Glutamatergic neuron (in vitro differentiated cells): ENCODE data around the gene SYT9. TPM values are rescaled to one million over a fixed set of nuclear protein-coding genes. Genes with fewer than 3 reads are reported as not detected.

Source experiments
- DNase-seq: peaks from one replicate; pipeline ENCODE4 v3.0.0; 2022
- H3K27ac Mint-ChIP-seq: one replicate; pipeline ENCODE4 v1.8.0; 2020; ENCODE audit warnings: mild to moderate bottlenecking, mixed read lengths, inconsistent platforms; ENCODE audit not compliant: unreplicated experiment
- H3K27me3 Mint-ChIP-seq: one replicate; pipeline ENCODE4 v1.8.0; 2020; ENCODE audit warnings: mild to moderate bottlenecking, moderate library complexity, mixed read lengths, inconsistent platforms; ENCODE audit not compliant: unreplicated experiment
- H3K36me3 Mint-ChIP-seq: one replicate; pipeline ENCODE4 v1.8.0; 2020; ENCODE audit warnings: mild to moderate bottlenecking, mixed read lengths, inconsistent platforms; ENCODE audit not compliant: unreplicated experiment
- H3K4me1 Mint-ChIP-seq: one replicate; pipeline ENCODE4 v1.8.0; 2020; ENCODE audit warnings: mild to moderate bottlenecking, low read depth, mixed read lengths, inconsistent platforms; ENCODE audit not compliant: unreplicated experiment
- H3K4me3 Mint-ChIP-seq: one replicate; pipeline ENCODE4 v1.8.0; 2020; ENCODE audit warnings: mild to moderate bottlenecking, mixed read lengths, inconsistent platforms; ENCODE audit not compliant: unreplicated experiment
- H3K9me3 Mint-ChIP-seq: one replicate; pipeline ENCODE4 v1.8.0; 2020; ENCODE audit warnings: mild to moderate bottlenecking, moderate library complexity, mixed read lengths, inconsistent platforms; ENCODE audit not compliant: unreplicated experiment
- total RNA-seq: library from RNA; stranded (reverse); fragmentation: NEBNext Ultra II Directional; extraction: Animal tissue kit (Norgen Biotek cat#: 25700); gene quantifications from one replicate; pipeline ENCODE4 v1.2.1, GENCODE V29; 2021; ENCODE audit not compliant: unreplicated experiment
- TF ChIP-seq, protein P1 (sequence below): fragments of 200-600 bp; sonication (generic); IDR thresholded peaks from one replicate; pipeline ENCODE4 v1.5.0; 2021; ENCODE audit not compliant: partially characterized antibody, unreplicated experiment

The SYT9 gene
- total RNA-seq, 1 donor from 2014 or later: 3.7 TPM

- Mint-ChIP-seq H3K4me3 (no peak overlapping the region), H3K27me3 (peaks cover 3% of the 10 kb centered on the region), H3K9me3 (peaks cover 14% of the 10 kb centered on the region), H3K27ac (no peak overlapping the region), H3K4me1 (peaks cover 26% of the 10 kb centered on the region), H3K36me3 (peaks cover 8% of the 10 kb centered on the region)
- no peak for DNase-seq
- TF ChIP-seq, protein P1, sequence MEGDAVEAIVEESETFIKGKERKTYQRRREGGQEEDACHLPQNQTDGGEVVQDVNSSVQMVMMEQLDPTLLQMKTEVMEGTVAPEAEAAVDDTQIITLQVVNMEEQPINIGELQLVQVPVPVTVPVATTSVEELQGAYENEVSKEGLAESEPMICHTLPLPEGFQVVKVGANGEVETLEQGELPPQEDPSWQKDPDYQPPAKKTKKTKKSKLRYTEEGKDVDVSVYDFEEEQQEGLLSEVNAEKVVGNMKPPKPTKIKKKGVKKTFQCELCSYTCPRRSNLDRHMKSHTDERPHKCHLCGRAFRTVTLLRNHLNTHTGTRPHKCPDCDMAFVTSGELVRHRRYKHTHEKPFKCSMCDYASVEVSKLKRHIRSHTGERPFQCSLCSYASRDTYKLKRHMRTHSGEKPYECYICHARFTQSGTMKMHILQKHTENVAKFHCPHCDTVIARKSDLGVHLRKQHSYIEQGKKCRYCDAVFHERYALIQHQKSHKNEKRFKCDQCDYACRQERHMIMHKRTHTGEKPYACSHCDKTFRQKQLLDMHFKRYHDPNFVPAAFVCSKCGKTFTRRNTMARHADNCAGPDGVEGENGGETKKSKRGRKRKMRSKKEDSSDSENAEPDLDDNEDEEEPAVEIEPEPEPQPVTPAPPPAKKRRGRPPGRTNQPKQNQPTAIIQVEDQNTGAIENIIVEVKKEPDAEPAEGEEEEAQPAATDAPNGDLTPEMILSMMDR: no peak
Measured at GRCh38 chr11:7449211-7449840, 197.6 kb downstream of the SYT9 start.

DNA sequence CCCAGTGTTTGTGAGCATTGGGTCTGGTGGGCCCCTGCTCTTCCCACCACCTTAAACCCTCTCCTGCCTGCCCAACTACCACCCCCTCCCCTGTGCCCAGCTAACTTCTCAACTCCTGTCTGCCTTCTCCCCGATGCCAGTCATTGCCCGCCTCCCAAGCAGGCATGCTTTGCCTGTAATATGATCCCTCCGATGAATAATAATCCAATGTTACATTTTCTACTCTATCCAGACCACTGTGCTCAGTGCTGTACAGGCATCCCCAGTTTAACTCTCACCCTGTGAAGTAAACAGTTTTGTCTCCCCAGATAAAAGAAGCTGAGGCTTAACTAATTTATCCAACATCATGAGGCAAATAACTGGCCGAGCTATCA, 198.1 kb downstream of the SYT9 start:
- Mint-ChIP-seq H3K36me3 (peaks cover 8% of the 10 kb centered on the region), H3K27me3 (peaks cover 3% of the 10 kb centered on the region), H3K9me3 (peaks cover 14% of the 10 kb centered on the region), H3K27ac (no peak overlapping the region), H3K4me3 (no peak overlapping the region), H3K4me1 (peaks cover 24% of the 10 kb centered on the region)
- TF ChIP-seq, protein P1: no peak
- DNase-seq: no peak

- Mint-ChIP-seq H3K9me3 (peaks cover 14% of the 10 kb centered on the region), H3K4me1 (peaks cover 19% of the 10 kb centered on the region), H3K27me3 (peaks cover 3% of the 10 kb centered on the region), H3K4me3 (no peak overlapping the region), H3K27ac (no peak overlapping the region), H3K36me3 (peaks cover 8% of the 10 kb centered on the region)
- DNase-seq: no peak
- TF ChIP-seq, protein P1: no peak
Measured at GRCh38 chr11:7450836-7451235, 199.1 kb downstream of the SYT9 start.

GRCh38 chr11:7451520-7451919, 199.8 kb downstream of the SYT9 start:
- peaks cover 14% of the 10 kb centered on the region for H3K9me3 Mint-ChIP-seq
- H3K36me3 Mint-ChIP-seq: peaks cover 8% of the 10 kb centered on the region
- TF ChIP-seq, protein P1: no peak
- DNase-seq: no peak
- H3K4me1 Mint-ChIP-seq: peaks cover 19% of the 10 kb centered on the region
- H3K4me3 Mint-ChIP-seq: no peak overlapping the region
- H3K27ac Mint-ChIP-seq: no peak overlapping the region
- peaks cover 3% of the 10 kb centered on the region for H3K27me3 Mint-ChIP-seq

DNA sequence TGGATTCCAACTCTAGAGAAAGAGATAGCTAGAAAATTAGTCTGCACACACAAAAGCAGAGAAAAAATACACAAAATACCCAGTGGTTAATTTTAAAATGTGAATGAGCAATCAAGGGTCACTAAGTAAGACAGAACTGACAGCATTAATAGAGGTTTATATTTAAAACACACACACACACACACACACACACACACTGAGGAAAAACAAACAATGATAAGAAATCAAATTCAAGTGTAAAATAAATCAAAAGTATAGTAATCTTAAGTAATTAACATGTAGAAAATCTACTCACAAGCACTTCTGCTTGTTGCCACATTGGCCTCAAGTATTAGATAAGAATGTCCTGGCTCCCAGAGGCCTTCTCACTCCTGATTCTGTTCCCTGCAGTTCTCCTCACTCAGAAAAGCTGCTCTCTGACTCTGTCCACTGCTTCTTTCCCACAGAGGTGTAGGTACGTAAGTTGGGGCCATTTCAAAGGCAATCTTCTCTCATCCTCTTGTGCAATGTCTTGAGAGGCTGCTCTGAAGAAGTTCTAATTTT, 200.3 kb downstream of the SYT9 start:
- peaks cover 3% of the 10 kb centered on the region for H3K27me3 Mint-ChIP-seq
- no peak overlapping the region for H3K27ac Mint-ChIP-seq
- H3K4me1 Mint-ChIP-seq: peaks cover 19% of the 10 kb centered on the region
- DNase-seq: no peak
- H3K36me3 Mint-ChIP-seq: peaks cover 8% of the 10 kb centered on the region
- peaks cover 14% of the 10 kb centered on the region for H3K9me3 Mint-ChIP-seq
- H3K4me3 Mint-ChIP-seq: no peak overlapping the region
- TF ChIP-seq, protein P1: no peak
